Vagina (tissue), 2 donors: Measurements from ENCODE around the gene ELP5. TPM values are rescaled to one million over a fixed set of nuclear protein-coding genes. Genes with fewer than 3 reads are reported as not detected.

Experiments
- DNase-seq, 2 donors: peaks; one replicate each; pipeline ENCODE4 v3.0.0-alpha.2; 2017; ENCODE audit errors: extremely low spot score in 2 of 2
- H3K27ac ChIP-seq: fragments of 200-600 bp; sonication (generic); one replicate; pipeline ENCODE4 v1.5.1; 2019
- H3K27me3 ChIP-seq: fragments of 200-600 bp; sonication (generic); one replicate; pipeline ENCODE4 v1.5.1; 2019
- H3K36me3 ChIP-seq, 2 donors: fragments of 200-600 bp; sonication (generic); one replicate each; pipeline ENCODE4 v1.5.1; 2017 to 2019
- H3K4me1 ChIP-seq: fragments of 200-600 bp; sonication (generic); one replicate; pipeline ENCODE4 v1.5.1; 2019
- H3K4me3 ChIP-seq, 2 donors: fragments of 200-600 bp; sonication (generic); 1 replicate in 1 of 2; 2 replicates in 1 of 2; pipeline ENCODE4 v1.5.1; 2016 to 2019
- H3K9me3 ChIP-seq: fragments of 200-600 bp; sonication (generic); one replicate; pipeline ENCODE4 v1.5.1; 2019
- CTCF ChIP-seq, 3 experiments: fragments of 450-650 bp in 2 of 3; fragments of 200-600 bp in 1 of 3; sonication (generic) in 1 of 3; IDR thresholded peaks; one replicate each; pipeline ENCODE4 v1.5.1; 2017 to 2019; ENCODE audit warnings: antibody characterized with exemption in 3 of 3, mild to moderate bottlenecking in 2 of 3, moderate library complexity in 2 of 3
- POLR2A ChIP-seq, 2 donors: fragments of 450-650 bp; IDR thresholded peaks; one replicate each; pipeline ENCODE4 v1.6.1; 2017; ENCODE audit warnings: antibody characterized with exemption in 2 of 2, mild to moderate bottlenecking in 2 of 2, moderate library complexity in 2 of 2
- POLR2AphosphoS5 ChIP-seq, 2 donors: sonication (generic); formaldehyde crosslinking; IDR thresholded peaks; one replicate each; pipeline ENCODE4 v1.9.0; 2017; ENCODE audit warnings: antibody characterized with exemption in 2 of 2, mild to moderate bottlenecking in 2 of 2, low read depth in 1 of 2; ENCODE audit not compliant: insufficient read depth in 1 of 2
- intact Hi-C: fragments of 100-400 bp; cut with DNase I; formaldehyde crosslinking; loops from one replicate; pipeline ENCODE4 v1.15.1; 2023
- total RNA-seq: library from RNA; depleted of rRNA; stranded (reverse); fragments of >200 nt; gene quantifications from one replicate; pipeline ENCODE4 v1.2.3, GENCODE V29; 2016

The ELP5 gene
- total RNA-seq, 1 donor from 2014 or later: 30.9 TPM

GRCh38 chr17:7218758-7219157, 33.3 kb upstream of the ELP5 start:
- H3K36me3 ChIP-seq: peaks cover 0 to 14% of the 10 kb centered on the region in 2 donors
- H3K27me3 ChIP-seq: no peaks in the 10 kb centered on the region
- DNase-seq: no peak
- peaks cover 79% of the 10 kb centered on the region for H3K4me1 ChIP-seq
- no peak for TF ChIP-seq POLR2AphosphoS5 (IDR thresholded peaks at IDR 0.05; ENCODE audit: insufficient read depth in 1 of 2, low read depth in 1 of 2)
- no peak for TF ChIP-seq CTCF (IDR thresholded peaks at IDR 0.05)
- TF ChIP-seq POLR2A (IDR thresholded peaks at IDR 0.05): no peak
- H3K4me3 ChIP-seq: no peak overlapping the region
- intact Hi-C loops: no loop called here
- no peaks in the 10 kb centered on the region for H3K9me3 ChIP-seq
- peak overlapping the region; percentile 99 for H3K27ac ChIP-seq

GRCh38 chr17:7219229-7219811, 32.7 kb upstream of the ELP5 start:
- H3K4me1 ChIP-seq: peaks cover 73% of the 10 kb centered on the region

GRCh38 chr17:7219812-7220592, 32.0 kb upstream of the ELP5 start, which contains the start of the genes ACADVL and DLG4:
Gene ACADVL, plus strand, starts transcription at chr17:7219938. Its CDS starts 47 bp downstream, at chr17:7219985.
Gene DLG4, minus strand, starts transcription at chr17:7219836.
- peak within 1 kb of the TSS; percentile 95 to 98 for H3K4me3 ChIP-seq
- DNase-seq: peak in 1 of 2 donors; percentile 91
- H3K4me1 ChIP-seq: peaks cover 69% of the 10 kb centered on the region

More at GRCh38 chr17:7219229-7219811, 32.7 kb upstream of the ELP5 start:
- Histone ChIP-seq H3K9me3 (no peaks in the 10 kb centered on the region), H3K27ac (peak overlapping the region; percentile 99), H3K36me3 (peaks cover 0 to 20% of the 10 kb centered on the region in 2 donors), H3K27me3 (no peaks in the 10 kb centered on the region), H3K4me3 (peak overlapping the region; percentile 95 to 98)
- no peak for DNase-seq
- TF ChIP-seq CTCF (IDR thresholded peaks at IDR 0.05): peak in 1 of 3 experiments; percentile 30
- TF ChIP-seq POLR2A (IDR thresholded peaks at IDR 0.05): no peak
- intact Hi-C loops: no loop called here

GRCh38 chr17:7220593-7221277, 31.3 kb upstream of the ELP5 start:
- no peak for DNase-seq
- Histone ChIP-seq H3K27ac (peak overlapping the region; percentile 99), H3K9me3 (no peaks in the 10 kb centered on the region), H3K4me3 (peak overlapping the region; percentile 95 to 98), H3K36me3 (peaks cover 0 to 32% of the 10 kb centered on the region in 2 donors), H3K27me3 (no peaks in the 10 kb centered on the region), H3K4me1 (peaks cover 62% of the 10 kb centered on the region)
- intact Hi-C loops: no loop called here
- no peak for TF ChIP-seq POLR2AphosphoS5 (IDR thresholded peaks at IDR 0.05; ENCODE audit: insufficient read depth in 1 of 2, low read depth in 1 of 2)
- TF ChIP-seq POLR2A (IDR thresholded peaks at IDR 0.05): no peak
- no peak for TF ChIP-seq CTCF (IDR thresholded peaks at IDR 0.05)

More at GRCh38 chr17:7219812-7220592, 32.0 kb upstream of the ELP5 start, which contains the start of the genes ACADVL and DLG4:
- Histone ChIP-seq H3K36me3 (peaks cover 0 to 25% of the 10 kb centered on the region in 2 donors), H3K27me3 (no peaks in the 10 kb centered on the region), H3K27ac (peak within 1 kb of the TSS; percentile 99), H3K9me3 (no peaks in the 10 kb centered on the region)
- intact Hi-C loops: no loop called here
- TF ChIP-seq POLR2AphosphoS5 (IDR thresholded peaks at IDR 0.05; ENCODE audit: insufficient read depth in 1 of 2, low read depth in 1 of 2) (peak; percentile 96 to 97), POLR2A (IDR thresholded peaks at IDR 0.05) (peak in 1 of 2 donors; percentile 75), CTCF (IDR thresholded peaks at IDR 0.05) (no peak)
